ENCODE measurements around the gene KRT17. TPM values are rescaled to one million over a fixed set of nuclear protein-coding genes. Genes with fewer than 3 reads are reported as not detected.
A peak's percentile ranks its signal among the peaks of the same experiment; 100 is the strongest.

KRT17 gene
- total RNA-seq, 1 donor from 2014 or later = 0.46 TPM

DNA sequence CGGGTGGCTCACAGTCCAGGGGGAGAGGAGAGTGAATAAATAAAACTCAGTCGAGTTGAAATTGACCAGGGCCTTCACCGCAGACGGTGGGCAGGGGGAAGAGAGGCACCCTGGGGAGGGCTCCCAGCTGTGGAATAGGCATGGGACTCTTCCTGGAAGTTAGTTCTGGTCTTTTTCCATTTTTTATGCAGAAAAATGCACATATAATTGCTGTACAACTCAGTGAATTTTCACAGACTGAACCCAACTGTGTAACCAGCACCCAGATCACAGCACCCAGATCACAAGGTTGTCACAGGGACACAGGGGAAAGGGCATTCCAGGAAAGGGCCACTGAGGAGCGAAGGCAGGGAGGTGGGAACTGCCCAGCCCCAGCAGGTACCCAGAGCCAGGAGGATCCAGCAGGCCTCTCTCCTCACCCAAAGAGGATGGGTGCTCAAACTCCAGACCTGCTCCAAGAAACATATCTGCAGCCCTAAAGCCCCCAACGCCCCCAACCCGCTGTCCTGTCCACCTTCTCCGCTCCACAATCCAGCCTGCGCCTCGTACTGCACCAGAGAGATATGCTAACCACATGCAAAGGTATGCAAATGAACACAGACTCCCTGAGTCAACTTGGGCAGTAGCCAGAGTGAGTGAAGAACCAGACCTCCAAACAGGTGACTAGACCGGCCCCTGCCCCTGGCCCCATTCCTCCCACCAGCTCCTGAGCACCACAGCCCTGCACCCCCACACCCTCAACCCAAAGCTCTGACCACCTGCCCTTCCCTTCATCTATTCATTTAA is 35.2 kb upstream of the KRT17 start:
- TF ChIP-seq, protein P1, sequence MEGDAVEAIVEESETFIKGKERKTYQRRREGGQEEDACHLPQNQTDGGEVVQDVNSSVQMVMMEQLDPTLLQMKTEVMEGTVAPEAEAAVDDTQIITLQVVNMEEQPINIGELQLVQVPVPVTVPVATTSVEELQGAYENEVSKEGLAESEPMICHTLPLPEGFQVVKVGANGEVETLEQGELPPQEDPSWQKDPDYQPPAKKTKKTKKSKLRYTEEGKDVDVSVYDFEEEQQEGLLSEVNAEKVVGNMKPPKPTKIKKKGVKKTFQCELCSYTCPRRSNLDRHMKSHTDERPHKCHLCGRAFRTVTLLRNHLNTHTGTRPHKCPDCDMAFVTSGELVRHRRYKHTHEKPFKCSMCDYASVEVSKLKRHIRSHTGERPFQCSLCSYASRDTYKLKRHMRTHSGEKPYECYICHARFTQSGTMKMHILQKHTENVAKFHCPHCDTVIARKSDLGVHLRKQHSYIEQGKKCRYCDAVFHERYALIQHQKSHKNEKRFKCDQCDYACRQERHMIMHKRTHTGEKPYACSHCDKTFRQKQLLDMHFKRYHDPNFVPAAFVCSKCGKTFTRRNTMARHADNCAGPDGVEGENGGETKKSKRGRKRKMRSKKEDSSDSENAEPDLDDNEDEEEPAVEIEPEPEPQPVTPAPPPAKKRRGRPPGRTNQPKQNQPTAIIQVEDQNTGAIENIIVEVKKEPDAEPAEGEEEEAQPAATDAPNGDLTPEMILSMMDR (IDR thresholded peaks at IDR 0.05; ENCODE audit: unreplicated experiment) = no peak
- Mint-ChIP-seq H3K9me3 (ENCODE audit: low read depth) (no peaks in the 10 kb centered on the region), H3K4me1 (ENCODE audit: low read depth) (peaks cover 6% of the 10 kb centered on the region), H3K4me3 (ENCODE audit: low read depth) (no peak overlapping the region), H3K36me3 (ENCODE audit: insufficient read depth) (no peaks in the 10 kb centered on the region), H3K27ac (peak overlapping the region; percentile 35), H3K27me3 (peaks cover 6% of the 10 kb centered on the region)
- no peak for DNase-seq (ENCODE audit: low spot score, unreplicated experiment)

DNA sequence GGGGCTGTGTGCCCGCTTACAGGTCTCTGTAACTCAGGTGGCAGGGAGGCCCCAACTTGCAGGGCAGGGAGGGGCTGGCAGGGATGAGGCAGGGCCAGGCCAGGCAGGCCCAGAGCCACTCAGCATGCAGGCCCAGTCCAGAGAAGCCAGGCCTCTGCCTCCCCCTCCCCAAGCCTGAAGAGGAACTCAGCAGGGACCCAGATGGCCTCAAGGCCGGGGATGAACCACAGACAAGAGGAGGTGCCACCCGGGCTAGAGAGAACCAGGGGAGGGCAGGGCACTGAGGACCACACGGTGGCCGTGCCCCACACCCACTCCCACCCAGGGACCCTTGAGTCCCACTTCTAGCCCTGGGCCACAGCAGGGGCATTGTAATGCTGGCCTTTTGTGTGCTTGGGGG is 34.5 kb upstream of the KRT17 start:
- no peak overlapping the region for H3K4me3 Mint-ChIP-seq (ENCODE audit: low read depth)
- TF ChIP-seq, protein P1 (IDR thresholded peaks at IDR 0.05; ENCODE audit: unreplicated experiment) = no peak
- H3K9me3 Mint-ChIP-seq (ENCODE audit: low read depth) = no peaks in the 10 kb centered on the region
- no peak overlapping the region for H3K27ac Mint-ChIP-seq
- peaks cover 6% of the 10 kb centered on the region for H3K4me1 Mint-ChIP-seq (ENCODE audit: low read depth)
- no peak for DNase-seq (ENCODE audit: low spot score, unreplicated experiment)
- peaks cover 6% of the 10 kb centered on the region for H3K27me3 Mint-ChIP-seq
- no peaks in the 10 kb centered on the region for H3K36me3 Mint-ChIP-seq (ENCODE audit: insufficient read depth)

DNA sequence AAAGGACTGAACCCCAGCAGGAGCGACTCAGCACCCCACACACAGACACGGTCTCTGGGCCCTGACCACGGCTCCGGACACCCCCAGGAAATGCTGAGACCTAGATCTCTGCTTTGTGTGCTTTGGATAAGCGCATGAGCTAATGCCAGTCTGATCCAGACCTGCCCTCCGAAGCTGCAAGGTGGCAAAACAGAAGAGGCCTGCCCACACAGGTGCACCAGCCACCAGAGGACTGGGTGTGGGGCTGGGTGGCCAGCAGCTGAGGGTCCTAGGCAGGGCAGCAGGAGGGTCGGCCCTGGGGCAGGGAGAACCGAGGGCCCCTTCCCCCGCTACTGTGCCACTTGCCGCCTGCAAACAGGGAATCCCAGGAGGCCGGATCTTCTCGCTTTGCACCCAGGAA is 33.6 kb upstream of the KRT17 start:
- Mint-ChIP-seq H3K36me3 (ENCODE audit: insufficient read depth) (no peaks in the 10 kb centered on the region), H3K27ac (no peak overlapping the region), H3K27me3 (no peaks in the 10 kb centered on the region), H3K9me3 (ENCODE audit: low read depth) (no peaks in the 10 kb centered on the region), H3K4me3 (ENCODE audit: low read depth) (no peak overlapping the region), H3K4me1 (ENCODE audit: low read depth) (peaks cover 6% of the 10 kb centered on the region)
- DNase-seq (ENCODE audit: low spot score, unreplicated experiment) = no peak
- TF ChIP-seq, protein P1 (IDR thresholded peaks at IDR 0.05; ENCODE audit: unreplicated experiment) = no peak

DNA sequence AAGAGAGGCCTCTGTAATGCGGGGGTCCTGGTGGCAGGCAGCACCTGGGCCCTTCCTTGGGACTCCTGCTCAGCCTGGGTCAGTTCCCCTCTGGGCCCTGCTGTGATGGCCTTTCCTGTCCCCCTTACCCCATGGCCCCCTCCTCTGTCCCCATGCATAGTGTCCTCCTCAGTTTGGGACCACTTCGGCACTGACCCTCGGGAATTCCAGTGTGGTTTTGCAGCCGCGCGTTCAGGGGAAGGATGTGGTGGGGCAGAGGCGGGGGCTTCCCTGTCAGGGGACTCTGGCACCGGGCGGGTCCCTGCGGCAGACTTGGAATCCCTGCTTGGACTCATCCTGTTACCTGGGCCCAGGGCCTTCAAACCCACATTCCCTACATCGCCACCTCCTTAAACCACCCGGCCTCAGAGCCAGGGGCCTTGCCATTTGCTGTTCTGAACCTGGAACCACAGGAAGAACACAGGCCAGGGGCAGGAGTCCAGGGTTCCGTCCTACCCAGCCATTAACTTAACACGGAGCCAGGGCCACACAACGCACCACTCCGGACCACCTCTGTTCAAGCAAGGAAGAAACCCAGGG is 32.9 kb upstream of the KRT17 start:
- Mint-ChIP-seq H3K27me3 (no peaks in the 10 kb centered on the region), H3K36me3 (ENCODE audit: insufficient read depth) (no peaks in the 10 kb centered on the region), H3K27ac (no peak overlapping the region), H3K4me3 (ENCODE audit: low read depth) (no peak overlapping the region), H3K9me3 (ENCODE audit: low read depth) (no peaks in the 10 kb centered on the region), H3K4me1 (ENCODE audit: low read depth) (peaks cover 6% of the 10 kb centered on the region)
- DNase-seq (ENCODE audit: low spot score, unreplicated experiment) = no peak
- TF ChIP-seq, protein P1 (IDR thresholded peaks at IDR 0.05; ENCODE audit: unreplicated experiment) = no peak

DNA sequence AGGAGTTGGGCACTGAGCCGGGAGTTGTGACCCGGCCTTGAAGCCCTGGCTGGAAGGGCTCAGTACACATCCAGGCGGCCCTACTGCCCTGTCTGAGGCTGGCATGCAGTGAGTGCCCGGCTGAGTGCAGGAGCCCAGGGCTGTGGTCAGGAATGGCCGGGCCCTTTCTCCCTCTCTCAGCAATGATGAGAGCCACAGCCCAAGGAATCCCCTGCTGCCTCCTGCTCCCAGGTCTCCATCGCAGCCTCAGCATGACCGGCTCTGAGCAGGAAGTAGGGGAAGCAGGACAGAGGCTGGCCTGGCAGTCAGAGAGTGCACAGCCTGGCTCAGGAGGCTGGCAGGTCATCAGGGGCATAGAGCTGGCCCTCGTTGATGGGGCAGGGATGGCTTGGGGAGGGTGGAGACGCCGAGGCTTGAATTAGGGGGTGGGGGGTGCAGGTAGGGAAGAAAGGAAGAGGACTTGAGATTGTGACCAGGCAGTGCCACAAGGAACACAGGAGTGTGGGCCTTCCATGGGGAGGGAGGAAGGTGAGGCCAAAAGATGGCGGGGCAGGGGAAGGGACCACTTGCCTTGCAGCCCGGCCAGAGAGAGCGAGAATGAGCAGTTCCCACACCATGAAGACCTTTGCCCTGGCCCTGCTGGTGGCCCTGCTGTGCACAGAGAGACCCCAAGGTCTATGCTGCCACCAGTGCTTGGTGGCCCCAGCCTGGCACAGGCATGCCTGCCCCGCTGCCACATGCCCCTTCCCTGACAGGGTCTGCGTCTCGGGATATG is 32.1 kb upstream of the KRT17 start:
- no peaks in the 10 kb centered on the region for H3K27me3 Mint-ChIP-seq
- H3K4me1 Mint-ChIP-seq (ENCODE audit: low read depth) = peaks cover 11% of the 10 kb centered on the region
- no peak overlapping the region for H3K27ac Mint-ChIP-seq
- H3K36me3 Mint-ChIP-seq (ENCODE audit: insufficient read depth) = no peaks in the 10 kb centered on the region
- no peak for DNase-seq (ENCODE audit: low spot score, unreplicated experiment)
- H3K4me3 Mint-ChIP-seq (ENCODE audit: low read depth) = no peak overlapping the region
- H3K9me3 Mint-ChIP-seq (ENCODE audit: low read depth) = no peaks in the 10 kb centered on the region
- TF ChIP-seq, protein P1 (IDR thresholded peaks at IDR 0.05; ENCODE audit: unreplicated experiment) = no peak

Measured in progenitor cell of endocrine pancreas (in vitro differentiated cells).